HG03558 (cell line): ENCODE results near the gene IL36RN.

Experiments used
- ATAC-seq: cut with Tn5 transposase; IDR thresholded peaks from one replicate; pipeline ENCODE4 v1.9.1; 2021; ENCODE audit warnings: moderate number of reproducible peaks; ENCODE audit not compliant: unreplicated experiment; ENCODE audit errors: extremely low read depth

IL36RN gene

GRCh38 chr2:113069676-113070605, 10.9 kb downstream of the IL36RN start:
- ATAC-seq = no peak

GRCh38 chr2:113070606-113070975, 11.6 kb downstream of the IL36RN start:
- no peak for ATAC-seq

GRCh38 chr2:113072584-113072983, 13.6 kb downstream of the IL36RN start:
- no peak for ATAC-seq

- ATAC-seq = no peak
These were observed 14.4 kb downstream of the IL36RN start for GRCh38 chr2:113073325-113073834.

GRCh38 chr2:113075030-113075429, 16.0 kb downstream of the IL36RN start:
- no peak for ATAC-seq

- no peak for ATAC-seq
These were observed 16.6 kb downstream of the IL36RN start for GRCh38 chr2:113075600-113075999.

- ATAC-seq = no peak
These were observed 18.1 kb downstream of the IL36RN start for GRCh38 chr2:113076954-113077669.

- ATAC-seq = no peak
These were observed 18.9 kb downstream of the IL36RN start for GRCh38 chr2:113077921-113078320.

- no peak for ATAC-seq
These were observed 19.4 kb downstream of the IL36RN start for GRCh38 chr2:113078350-113078839.

GRCh38 chr2:113079131-113079530, 20.1 kb downstream of the IL36RN start:
- no peak for ATAC-seq

GRCh38 chr2:113080134-113080533, 21.1 kb downstream of the IL36RN start:
- ATAC-seq = no peak

GRCh38 chr2:113081488-113082210, 22.7 kb downstream of the IL36RN start:
- ATAC-seq = no peak

GRCh38 chr2:113083296-113083695, 24.3 kb downstream of the IL36RN start:
- no peak for ATAC-seq

GRCh38 chr2:113084249-113085000, 25.4 kb downstream of the IL36RN start:
- no peak for ATAC-seq

GRCh38 chr2:113085542-113085941, 26.5 kb downstream of the IL36RN start:
- ATAC-seq = no peak

- ATAC-seq = no peak
These were observed 29.4 kb downstream of the IL36RN start for GRCh38 chr2:113088213-113088992.

- ATAC-seq = no peak
These were observed 30.9 kb downstream of the IL36RN start for GRCh38 chr2:113089916-113090315.

GRCh38 chr2:113091231-113091896, 32.4 kb downstream of the IL36RN start:
- no peak for ATAC-seq
